Keratinocyte (primary cell): ENCODE measurements around the gene ARFGEF3.

Experiments
- CTCF ChIP-seq, 3 experiments: IDR thresholded peaks in 1 of 3; conservative IDR thresholded peaks in 1 of 3; optimal IDR thresholded peaks in 1 of 3; 2 replicates in 2 of 3; 3 replicates in 1 of 3; pipeline versions ENCODE3 to v1.5.1; 2011; ENCODE audit warnings: low read length in 3 of 3, mild to moderate bottlenecking in 3 of 3, moderate library complexity in 2 of 3, control low read depth in 1 of 3, inconsistent platforms in 1 of 3; ENCODE audit not compliant: insufficient read depth in 2 of 3; ENCODE audit errors: extremely low read depth in 1 of 3
- EZH2 ChIP-seq: IDR thresholded peaks from one replicate; pipeline ENCODE4 v1.6.1; 2012; ENCODE audit warnings: inconsistent platforms, mild to moderate bottlenecking, low read length, moderate library complexity

- TF ChIP-seq EZH2 (no peak), CTCF (optimal IDR thresholded peaks at IDR 0.05 in 1 of 3, IDR thresholded peaks at IDR 0.05 in 1 of 3, conservative IDR thresholded peaks at IDR 0.05 in 1 of 3; ENCODE audit: extremely low read depth in 1 of 3, insufficient read depth in 2 of 3, low read length in 3 of 3) (peak; percentile 73 to 85 (median 80))
Measured at GRCh38 chr6:138287144-138287955, 125.6 kb downstream of the ARFGEF3 start.
